Measurements from ENCODE around the gene IFT20. TPM values are rescaled to one million over a fixed set of nuclear protein-coding genes. Genes with fewer than 3 reads are reported as not detected.
"Not testable (repeated sequence)": the region's sequence is repeated elsewhere in the genome, so short reads cannot be mapped to it uniquely, and the experiment has no call there.

IFT20 gene
- total and polyA plus RNA-seq, 2 donors (not counting 1 experiment from before 2014, with no cell fraction given): 51.4 to 53.7 TPM

DNA sequence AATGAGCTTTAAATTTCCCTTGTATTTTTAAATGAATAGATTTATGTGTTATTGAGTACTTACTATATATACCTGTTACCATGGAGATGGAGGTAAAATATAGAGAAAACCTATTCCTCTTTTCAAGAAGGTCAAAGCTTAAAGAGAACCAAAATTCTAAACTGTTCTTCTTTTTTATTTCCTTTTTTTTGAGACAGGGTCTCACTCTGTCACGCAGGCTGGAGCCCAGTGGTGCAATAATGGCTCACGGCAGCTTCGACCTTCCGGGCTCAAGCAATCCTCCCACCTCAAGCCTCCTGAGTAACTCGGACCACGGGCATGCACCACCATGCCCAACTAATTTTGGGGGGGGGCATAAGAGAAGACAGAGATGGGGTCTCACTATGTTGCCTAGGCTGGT is 41.3 kb downstream of the IFT20 start:
- H3K9ac ChIP-seq (ENCODE audit: insufficient read depth, low read length): no peak overlapping the region
- H3K27ac ChIP-seq (ENCODE audit: insufficient read depth, low read length): no peak overlapping the region
- H2AFZ ChIP-seq (ENCODE audit: low read length): no peak overlapping the region
- H3K9me3 ChIP-seq (ENCODE audit: control insufficient read depth, insufficient read depth, low read depth, low read length): no peaks in the 10 kb centered on the region
- no peaks in the 10 kb centered on the region for H4K20me1 ChIP-seq (ENCODE audit: control insufficient read depth, extremely low read depth, insufficient read depth, low read length)
- H3K4me2 ChIP-seq (ENCODE audit: extremely low read depth, insufficient read depth, low read length): no peak overlapping the region
- no peaks in the 10 kb centered on the region for H3K27me3 ChIP-seq (ENCODE audit: control insufficient read depth, insufficient read depth, low read length)
- no peak overlapping the region for H3K4me3 ChIP-seq (replicated peaks in 1 of 4; ENCODE audit: control extremely low read depth in 1 of 4, insufficient read depth in 1 of 4, low read depth in 3 of 4, low read length in 4 of 4)
- H3K79me2 ChIP-seq (ENCODE audit: control insufficient read depth, insufficient read depth, low read length): no peaks in the 10 kb centered on the region
- H3K4me1 ChIP-seq (ENCODE audit: control insufficient read depth, extremely low read depth, insufficient read depth, low read length): no peaks in the 10 kb centered on the region
- TF ChIP-seq, protein P1, sequence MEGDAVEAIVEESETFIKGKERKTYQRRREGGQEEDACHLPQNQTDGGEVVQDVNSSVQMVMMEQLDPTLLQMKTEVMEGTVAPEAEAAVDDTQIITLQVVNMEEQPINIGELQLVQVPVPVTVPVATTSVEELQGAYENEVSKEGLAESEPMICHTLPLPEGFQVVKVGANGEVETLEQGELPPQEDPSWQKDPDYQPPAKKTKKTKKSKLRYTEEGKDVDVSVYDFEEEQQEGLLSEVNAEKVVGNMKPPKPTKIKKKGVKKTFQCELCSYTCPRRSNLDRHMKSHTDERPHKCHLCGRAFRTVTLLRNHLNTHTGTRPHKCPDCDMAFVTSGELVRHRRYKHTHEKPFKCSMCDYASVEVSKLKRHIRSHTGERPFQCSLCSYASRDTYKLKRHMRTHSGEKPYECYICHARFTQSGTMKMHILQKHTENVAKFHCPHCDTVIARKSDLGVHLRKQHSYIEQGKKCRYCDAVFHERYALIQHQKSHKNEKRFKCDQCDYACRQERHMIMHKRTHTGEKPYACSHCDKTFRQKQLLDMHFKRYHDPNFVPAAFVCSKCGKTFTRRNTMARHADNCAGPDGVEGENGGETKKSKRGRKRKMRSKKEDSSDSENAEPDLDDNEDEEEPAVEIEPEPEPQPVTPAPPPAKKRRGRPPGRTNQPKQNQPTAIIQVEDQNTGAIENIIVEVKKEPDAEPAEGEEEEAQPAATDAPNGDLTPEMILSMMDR (conservative IDR thresholded peaks at IDR 0.05 in 1 of 2, IDR thresholded peaks at IDR 0.05 in 1 of 2; ENCODE audit: low read depth in 1 of 2, low read length in 2 of 2): no peak
- no peak for TF ChIP-seq EZH2 (IDR thresholded peaks at IDR 0.05; ENCODE audit: low read length, missing control alignments)
- no peaks in the 10 kb centered on the region for H3K36me3 ChIP-seq (ENCODE audit: control insufficient read depth, insufficient read depth, low read length)
- no peak for DNase-seq (ENCODE audit: low read depth in 2 of 2)

DNA sequence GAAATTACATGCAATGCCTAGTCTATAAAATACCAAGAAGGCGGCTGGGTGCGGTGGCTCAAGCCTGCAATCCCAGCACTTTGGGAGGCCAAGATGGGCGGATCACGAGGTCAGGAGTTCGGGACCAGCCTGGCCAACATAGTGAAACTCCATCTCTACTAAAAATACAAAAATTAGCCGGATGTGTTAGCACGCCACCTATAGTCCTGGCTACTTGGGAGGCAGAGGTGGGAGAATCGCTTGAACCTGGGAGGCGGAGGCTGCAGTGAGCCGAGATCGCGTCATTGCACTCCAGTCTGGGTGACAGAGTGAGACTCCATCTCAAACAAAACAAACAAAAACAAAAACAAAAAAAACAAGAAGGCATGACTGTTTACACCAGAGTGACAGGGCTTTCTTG is 42.4 kb downstream of the IFT20 start:
- not testable (repeated sequence) for H3K27ac ChIP-seq (ENCODE audit: insufficient read depth, low read length); H3K36me3 ChIP-seq (ENCODE audit: control insufficient read depth, insufficient read depth, low read length); H3K9me3 ChIP-seq (ENCODE audit: control insufficient read depth, insufficient read depth, low read depth, low read length); H3K4me1 ChIP-seq (ENCODE audit: control insufficient read depth, extremely low read depth, insufficient read depth, low read length); H3K4me3 ChIP-seq (replicated peaks in 1 of 4; ENCODE audit: control extremely low read depth in 1 of 4, insufficient read depth in 1 of 4, low read depth in 3 of 4, low read length in 4 of 4); H3K4me2 ChIP-seq (ENCODE audit: extremely low read depth, insufficient read depth, low read length); H2AFZ ChIP-seq (ENCODE audit: low read length); DNase-seq (ENCODE audit: low read depth in 2 of 2); H3K79me2 ChIP-seq (ENCODE audit: control insufficient read depth, insufficient read depth, low read length); H3K27me3 ChIP-seq (ENCODE audit: control insufficient read depth, insufficient read depth, low read length); H4K20me1 ChIP-seq (ENCODE audit: control insufficient read depth, extremely low read depth, insufficient read depth, low read length); H3K9ac ChIP-seq (ENCODE audit: insufficient read depth, low read length)

DNA sequence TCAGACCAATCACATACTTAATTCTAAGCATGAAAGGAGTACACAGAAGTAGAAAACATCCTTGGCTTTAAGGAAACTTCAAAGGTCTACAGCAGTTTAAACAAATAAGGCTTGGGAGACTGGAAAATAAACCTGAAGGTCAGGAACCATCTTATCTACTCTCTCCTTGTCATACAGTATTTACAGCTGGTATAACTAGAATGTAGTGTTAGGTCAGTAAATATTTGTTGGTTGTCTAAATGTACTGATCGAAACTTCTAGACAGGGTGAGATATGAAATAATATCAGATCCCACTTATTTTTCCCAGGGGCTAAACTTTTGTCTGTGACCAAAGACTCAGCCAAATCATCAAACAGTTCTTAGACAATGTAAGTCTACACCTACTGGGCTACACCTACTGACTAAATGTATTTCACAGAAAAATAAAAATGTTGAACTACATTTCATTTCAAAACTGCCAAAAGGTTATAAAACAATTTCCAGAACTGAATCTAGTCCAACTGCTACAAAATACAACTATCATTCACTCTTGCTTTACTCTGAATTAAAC is 43.4 kb downstream of the IFT20 start:
- no peak overlapping the region for H2AFZ ChIP-seq (ENCODE audit: low read length)
- H3K4me1 ChIP-seq (ENCODE audit: control insufficient read depth, extremely low read depth, insufficient read depth, low read length): no peaks in the 10 kb centered on the region
- no peak overlapping the region for H3K27ac ChIP-seq (ENCODE audit: insufficient read depth, low read length)
- H3K4me3 ChIP-seq (replicated peaks in 1 of 4; ENCODE audit: control extremely low read depth in 1 of 4, insufficient read depth in 1 of 4, low read depth in 3 of 4, low read length in 4 of 4): no peak overlapping the region
- no peak for DNase-seq (ENCODE audit: low read depth in 2 of 2)
- no peaks in the 10 kb centered on the region for H4K20me1 ChIP-seq (ENCODE audit: control insufficient read depth, extremely low read depth, insufficient read depth, low read length)
- TF ChIP-seq, protein P1 (conservative IDR thresholded peaks at IDR 0.05 in 1 of 2, IDR thresholded peaks at IDR 0.05 in 1 of 2; ENCODE audit: low read depth in 1 of 2, low read length in 2 of 2): no peak
- TF ChIP-seq EZH2 (IDR thresholded peaks at IDR 0.05; ENCODE audit: low read length, missing control alignments): no peak
- H3K4me2 ChIP-seq (ENCODE audit: extremely low read depth, insufficient read depth, low read length): no peak overlapping the region
- H3K79me2 ChIP-seq (ENCODE audit: control insufficient read depth, insufficient read depth, low read length): no peaks in the 10 kb centered on the region
- H3K27me3 ChIP-seq (ENCODE audit: control insufficient read depth, insufficient read depth, low read length): no peaks in the 10 kb centered on the region
- H3K36me3 ChIP-seq (ENCODE audit: control insufficient read depth, insufficient read depth, low read length): no peaks in the 10 kb centered on the region
- H3K9me3 ChIP-seq (ENCODE audit: control insufficient read depth, insufficient read depth, low read depth, low read length): no peaks in the 10 kb centered on the region
- H3K9ac ChIP-seq (ENCODE audit: insufficient read depth, low read length): no peak overlapping the region

Data from fibroblast of lung (primary cell).